NK-92 (cell line): ENCODE results near the gene ZFR2.
"Not testable (repeated sequence)": the region's sequence is repeated elsewhere in the genome, so short reads cannot be mapped to it uniquely, and the experiment has no call there.

Experiments used
- DNase-seq: peaks from one replicate; lab custom pipeline; 2025; ENCODE audit not compliant: unreplicated experiment; lab: John Stamatoyannopoulos, UW

The ZFR2 gene

GRCh38 chr19:3757705-3758104, 111.1 kb downstream of the ZFR2 start:
- DNase-seq, result not testable (repeated sequence)
